ENCODE results near the gene PCDH1. TPM values are rescaled to one million over a fixed set of nuclear protein-coding genes. Genes with fewer than 3 reads are reported as not detected.

Gene PCDH1
- total RNA-seq, 1 donor = 1.4 TPM

DNA sequence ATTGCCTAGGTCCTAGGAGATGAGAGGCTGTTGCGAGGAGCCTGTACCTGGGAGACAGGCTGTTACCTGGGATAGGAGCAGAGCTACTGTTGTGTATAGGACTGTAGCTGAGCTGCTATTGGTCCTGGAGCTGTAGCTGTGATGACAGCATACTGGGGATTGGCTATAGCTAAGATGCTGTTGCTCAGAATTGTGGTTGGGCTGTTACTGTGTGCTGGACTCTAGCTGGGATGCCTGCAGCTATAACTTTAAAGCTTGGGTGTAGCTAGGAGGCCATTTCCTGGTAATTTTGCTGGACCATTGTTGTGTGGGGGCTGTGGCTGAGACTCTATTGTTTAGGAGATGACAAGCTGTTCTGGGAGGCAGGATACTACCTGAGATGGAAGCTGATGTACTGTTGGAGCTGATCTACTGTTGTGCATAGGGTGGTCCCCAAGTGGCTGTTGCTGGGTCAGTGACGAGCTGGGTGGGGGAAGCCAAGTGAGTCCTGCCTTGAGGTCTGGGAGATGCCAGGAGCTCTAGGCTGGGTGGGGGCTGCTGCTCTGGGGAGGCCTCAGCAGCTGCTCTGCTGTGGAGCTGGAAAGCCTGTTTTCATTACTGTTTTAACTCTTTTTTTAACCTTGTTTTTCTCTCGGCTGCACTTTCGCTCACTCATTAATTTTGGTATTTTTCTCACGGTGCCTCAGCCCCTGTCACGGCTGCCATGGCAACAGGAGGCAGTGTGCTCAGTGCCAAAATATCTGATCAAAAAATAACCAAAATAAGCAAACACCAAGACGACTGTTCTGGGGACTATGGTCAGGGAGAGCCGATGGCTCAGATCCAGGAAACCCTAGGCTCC lies 3.0 kb upstream of the PCDH1 start:
- DNase-seq (ENCODE audit: insufficient read length, low spot score, missing footprints) = peak; percentile 76
- peaks cover 7% of the 10 kb centered on the region for H3K4me1 ChIP-seq (ENCODE audit: insufficient read depth, low read length)
- no peaks in the 10 kb centered on the region for H3K36me3 ChIP-seq (ENCODE audit: insufficient read depth, low read length)
- TF ChIP-seq, protein P1, sequence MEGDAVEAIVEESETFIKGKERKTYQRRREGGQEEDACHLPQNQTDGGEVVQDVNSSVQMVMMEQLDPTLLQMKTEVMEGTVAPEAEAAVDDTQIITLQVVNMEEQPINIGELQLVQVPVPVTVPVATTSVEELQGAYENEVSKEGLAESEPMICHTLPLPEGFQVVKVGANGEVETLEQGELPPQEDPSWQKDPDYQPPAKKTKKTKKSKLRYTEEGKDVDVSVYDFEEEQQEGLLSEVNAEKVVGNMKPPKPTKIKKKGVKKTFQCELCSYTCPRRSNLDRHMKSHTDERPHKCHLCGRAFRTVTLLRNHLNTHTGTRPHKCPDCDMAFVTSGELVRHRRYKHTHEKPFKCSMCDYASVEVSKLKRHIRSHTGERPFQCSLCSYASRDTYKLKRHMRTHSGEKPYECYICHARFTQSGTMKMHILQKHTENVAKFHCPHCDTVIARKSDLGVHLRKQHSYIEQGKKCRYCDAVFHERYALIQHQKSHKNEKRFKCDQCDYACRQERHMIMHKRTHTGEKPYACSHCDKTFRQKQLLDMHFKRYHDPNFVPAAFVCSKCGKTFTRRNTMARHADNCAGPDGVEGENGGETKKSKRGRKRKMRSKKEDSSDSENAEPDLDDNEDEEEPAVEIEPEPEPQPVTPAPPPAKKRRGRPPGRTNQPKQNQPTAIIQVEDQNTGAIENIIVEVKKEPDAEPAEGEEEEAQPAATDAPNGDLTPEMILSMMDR (IDR thresholded peaks at IDR 0.05; ENCODE audit: extremely low read depth, low read depth, low read length) = no peak
- H3K27ac ChIP-seq (ENCODE audit: low read depth, low read length) = no peak overlapping the region
- H3K27me3 ChIP-seq (ENCODE audit: insufficient read depth, low read length) = peaks cover 82% of the 10 kb centered on the region
- no peak overlapping the region for H3K4me2 ChIP-seq (ENCODE audit: insufficient read depth, low read length)
- no peak overlapping the region for H2AFZ ChIP-seq (ENCODE audit: low read length)
- no peak overlapping the region for H3K4me3 ChIP-seq (ENCODE audit: insufficient read depth, low read length)
- H4K20me1 ChIP-seq (ENCODE audit: insufficient read depth, low read length) = no peaks in the 10 kb centered on the region
- H3K79me2 ChIP-seq (ENCODE audit: insufficient read depth, low read length) = no peaks in the 10 kb centered on the region
- H3K9me3 ChIP-seq (ENCODE audit: low read depth, low read length) = no peaks in the 10 kb centered on the region

DNA sequence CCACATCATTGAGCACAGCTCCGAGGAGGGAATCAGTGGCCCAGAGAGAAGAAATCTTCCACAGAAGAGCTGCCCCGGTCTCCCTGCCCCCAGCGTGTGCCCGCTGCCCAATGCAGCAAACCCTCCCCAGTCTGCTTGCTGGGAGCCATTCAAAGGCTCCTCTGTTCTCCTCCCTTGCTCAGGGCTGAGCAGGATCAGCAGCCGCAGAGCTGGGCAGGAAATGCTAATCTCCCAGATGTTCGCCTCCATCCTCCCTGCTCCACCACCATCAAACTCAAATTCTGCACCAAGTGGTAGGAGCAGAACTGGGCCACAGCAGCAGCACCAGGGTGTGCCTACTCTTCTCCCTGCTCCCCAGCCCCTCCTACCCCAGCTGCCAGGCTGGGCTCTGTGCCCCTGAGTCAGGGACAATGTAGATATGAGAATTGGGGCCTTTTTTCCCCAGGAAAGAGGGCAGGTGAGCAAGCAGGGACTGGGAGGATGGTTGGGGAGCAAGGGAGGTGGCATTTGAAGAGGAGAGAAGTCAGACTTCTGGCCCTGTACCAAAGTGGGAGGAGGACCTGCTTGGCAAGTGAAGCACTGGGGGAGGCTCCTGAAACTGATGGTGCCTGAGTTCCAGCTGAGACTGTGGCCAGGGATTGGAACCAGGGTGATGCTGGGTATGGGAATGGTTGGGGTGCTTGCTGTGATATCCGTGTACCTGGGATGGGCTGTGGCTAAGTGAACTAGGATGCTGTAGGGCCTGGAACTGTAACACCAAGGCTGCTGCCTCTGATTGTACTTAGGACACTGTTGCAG lies 1.9 kb upstream of the PCDH1 start:
- peak; percentile 58 for DNase-seq (ENCODE audit: insufficient read length, low spot score, missing footprints)
- Histone ChIP-seq H3K4me3 (ENCODE audit: insufficient read depth, low read length) (no peak overlapping the region), H3K27ac (ENCODE audit: low read depth, low read length) (no peak overlapping the region), H2AFZ (ENCODE audit: low read length) (no peak overlapping the region), H3K36me3 (ENCODE audit: insufficient read depth, low read length) (no peaks in the 10 kb centered on the region), H3K4me1 (ENCODE audit: insufficient read depth, low read length) (peaks cover 7% of the 10 kb centered on the region), H3K4me2 (ENCODE audit: insufficient read depth, low read length) (no peak overlapping the region), H4K20me1 (ENCODE audit: insufficient read depth, low read length) (no peaks in the 10 kb centered on the region), H3K27me3 (ENCODE audit: insufficient read depth, low read length) (peaks cover 90% of the 10 kb centered on the region), H3K9me3 (ENCODE audit: low read depth, low read length) (no peaks in the 10 kb centered on the region), H3K79me2 (ENCODE audit: insufficient read depth, low read length) (no peaks in the 10 kb centered on the region)
- TF ChIP-seq, protein P1 (IDR thresholded peaks at IDR 0.05; ENCODE audit: extremely low read depth, low read depth, low read length) = no peak

DNA sequence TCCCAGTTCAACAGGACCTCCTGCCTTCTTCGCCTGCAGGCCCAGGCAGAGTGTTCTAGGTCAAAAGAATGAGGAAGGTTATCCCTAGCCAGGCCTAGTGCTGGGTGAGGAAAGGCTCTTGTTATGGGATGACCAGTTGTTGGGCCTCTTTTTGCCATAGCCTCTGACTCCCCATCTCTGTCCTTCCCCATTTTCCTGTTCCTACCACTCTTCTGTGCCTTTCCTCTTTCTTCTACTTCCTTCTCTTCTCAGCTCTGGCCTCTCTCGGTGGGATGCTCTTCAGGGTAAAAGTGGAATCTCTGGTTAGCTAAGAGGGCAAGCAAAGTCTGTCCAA lies 1.2 kb upstream of the PCDH1 start:
- no peak overlapping the region for H3K27ac ChIP-seq (ENCODE audit: low read depth, low read length)
- no peaks in the 10 kb centered on the region for H3K36me3 ChIP-seq (ENCODE audit: insufficient read depth, low read length)
- no peak overlapping the region for H3K4me2 ChIP-seq (ENCODE audit: insufficient read depth, low read length)
- H4K20me1 ChIP-seq (ENCODE audit: insufficient read depth, low read length) = no peaks in the 10 kb centered on the region
- peaks cover 7% of the 10 kb centered on the region for H3K4me1 ChIP-seq (ENCODE audit: insufficient read depth, low read length)
- H3K27me3 ChIP-seq (ENCODE audit: insufficient read depth, low read length) = peaks cover 90% of the 10 kb centered on the region
- H3K4me3 ChIP-seq (ENCODE audit: insufficient read depth, low read length) = no peak overlapping the region
- DNase-seq (ENCODE audit: insufficient read length, low spot score, missing footprints) = no peak
- no peaks in the 10 kb centered on the region for H3K79me2 ChIP-seq (ENCODE audit: insufficient read depth, low read length)
- TF ChIP-seq, protein P1 (IDR thresholded peaks at IDR 0.05; ENCODE audit: extremely low read depth, low read depth, low read length) = peak; percentile 4
- H3K9me3 ChIP-seq (ENCODE audit: low read depth, low read length) = no peaks in the 10 kb centered on the region
- no peak overlapping the region for H2AFZ ChIP-seq (ENCODE audit: low read length)

All from osteoblast (primary cell).